ENCODE results near the gene NQO2.

NQO2 gene

GRCh38 chr6:2999618-3000557, at the start of gene NQO2:
Gene NQO2, plus strand, starts transcription at chr6:2999894. Its CDS starts 6,659 bp downstream, at chr6:3006553.
- FAIRE-seq, result no peak
- DNase-seq (ENCODE audit: insufficient read length, low spot score), result peak; percentile 86

GRCh38 chr6:2950713-2951112, 49.0 kb upstream of the NQO2 start:
- FAIRE-seq (no peak), DNase-seq (ENCODE audit: insufficient read length, low spot score) (no peak)

- FAIRE-seq, result no peak
- DNase-seq (ENCODE audit: insufficient read length, low spot score), result no peak
These were observed 48.0 kb upstream of the NQO2 start for GRCh38 chr6:2951728-2952127.

GRCh38 chr6:2952557-2953095, 47.1 kb upstream of the NQO2 start:
- FAIRE-seq, result peak; percentile 49
- DNase-seq (ENCODE audit: insufficient read length, low spot score), result no peak

GRCh38 chr6:2953098-2953497, 46.6 kb upstream of the NQO2 start:
- DNase-seq (ENCODE audit: insufficient read length, low spot score) (no peak), FAIRE-seq (no peak)

- DNase-seq (ENCODE audit: insufficient read length, low spot score) (no peak), FAIRE-seq (no peak)
These were observed 42.6 kb upstream of the NQO2 start for GRCh38 chr6:2956930-2957685.

- DNase-seq (ENCODE audit: insufficient read length, low spot score) (no peak), FAIRE-seq (no peak)
These were observed 41.9 kb upstream of the NQO2 start for GRCh38 chr6:2957696-2958330.

- no peak for DNase-seq (ENCODE audit: insufficient read length, low spot score)
- no peak for FAIRE-seq
These were observed 41.4 kb upstream of the NQO2 start for GRCh38 chr6:2958331-2958711.

- DNase-seq (ENCODE audit: insufficient read length, low spot score), result no peak
- FAIRE-seq, result no peak
These were observed 40.9 kb upstream of the NQO2 start for GRCh38 chr6:2958776-2959175.

- DNase-seq (ENCODE audit: insufficient read length, low spot score) (no peak), FAIRE-seq (no peak)
These were observed 39.6 kb upstream of the NQO2 start for GRCh38 chr6:2959909-2960719.

GRCh38 chr6:2960935-2961334, 38.8 kb upstream of the NQO2 start:
- FAIRE-seq (no peak), DNase-seq (ENCODE audit: insufficient read length, low spot score) (no peak)

- no peak for DNase-seq (ENCODE audit: insufficient read length, low spot score)
- no peak for FAIRE-seq
These were observed 38.2 kb upstream of the NQO2 start for GRCh38 chr6:2961506-2961905.

GRCh38 chr6:2962004-2962403, 37.7 kb upstream of the NQO2 start:
- no peak for FAIRE-seq

GRCh38 chr6:2962636-2963035, 37.1 kb upstream of the NQO2 start:
- DNase-seq (ENCODE audit: insufficient read length, low spot score) (no peak), FAIRE-seq (no peak)

More at GRCh38 chr6:2962004-2962403, 37.7 kb upstream of the NQO2 start:
- DNase-seq (ENCODE audit: insufficient read length, low spot score), result no peak

GRCh38 chr6:2963756-2964155, 35.9 kb upstream of the NQO2 start:
- FAIRE-seq, result no peak

GRCh38 chr6:2964793-2965505, 34.7 kb upstream of the NQO2 start:
- no peak for DNase-seq (ENCODE audit: insufficient read length, low spot score)

More at GRCh38 chr6:2963756-2964155, 35.9 kb upstream of the NQO2 start:
- DNase-seq (ENCODE audit: insufficient read length, low spot score), result no peak

GRCh38 chr6:2966347-2966746, 33.3 kb upstream of the NQO2 start:
- DNase-seq (ENCODE audit: insufficient read length, low spot score) (no peak), FAIRE-seq (no peak)

More at GRCh38 chr6:2964793-2965505, 34.7 kb upstream of the NQO2 start:
- no peak for FAIRE-seq

GRCh38 chr6:2967936-2968335, 31.8 kb upstream of the NQO2 start:
- no peak for FAIRE-seq
- DNase-seq (ENCODE audit: insufficient read length, low spot score), result no peak

- FAIRE-seq, result no peak
These were observed 31.0 kb upstream of the NQO2 start for GRCh38 chr6:2968600-2969135.

More at GRCh38 chr6:2968600-2969135, 31.0 kb upstream of the NQO2 start:
- DNase-seq (ENCODE audit: insufficient read length, low spot score), result no peak

All from GM19239 (cell line).